Effector CD8-positive, alpha-beta T cell (primary cell): Measurements from ENCODE around the gene ARAP2.
"Not testable (repeated sequence)": the region's sequence is repeated elsewhere in the genome, so short reads cannot be mapped to it uniquely, and the experiment has no call there.

Source experiments
- DNase-seq: peaks from one replicate; lab custom pipeline; 2025; lab: John Stamatoyannopoulos, UW

ARAP2 gene

DNA sequence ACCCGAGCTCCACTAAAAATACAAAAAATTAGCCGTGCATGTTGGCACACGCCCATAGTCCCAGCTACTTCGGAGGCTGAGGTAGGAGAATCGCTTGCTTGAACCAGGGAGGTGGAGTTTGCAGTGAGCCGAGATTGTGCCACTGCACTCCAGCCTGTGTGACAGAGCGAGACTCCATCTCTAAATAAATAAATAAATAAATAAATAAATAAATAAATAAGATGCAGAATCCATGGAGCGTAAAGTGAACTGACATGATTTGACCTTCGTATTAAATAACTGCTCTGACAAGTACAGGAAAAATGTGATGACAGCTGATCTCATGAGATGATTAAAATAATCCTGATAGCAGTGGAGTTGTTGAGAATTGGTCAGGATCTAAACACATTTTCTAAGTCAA, 62.0 kb downstream of the ARAP2 start:
- DNase-seq = not testable (repeated sequence)

GRCh38 chr4:36180206-36180605, 64.1 kb downstream of the ARAP2 start:
- DNase-seq = no peak

DNA sequence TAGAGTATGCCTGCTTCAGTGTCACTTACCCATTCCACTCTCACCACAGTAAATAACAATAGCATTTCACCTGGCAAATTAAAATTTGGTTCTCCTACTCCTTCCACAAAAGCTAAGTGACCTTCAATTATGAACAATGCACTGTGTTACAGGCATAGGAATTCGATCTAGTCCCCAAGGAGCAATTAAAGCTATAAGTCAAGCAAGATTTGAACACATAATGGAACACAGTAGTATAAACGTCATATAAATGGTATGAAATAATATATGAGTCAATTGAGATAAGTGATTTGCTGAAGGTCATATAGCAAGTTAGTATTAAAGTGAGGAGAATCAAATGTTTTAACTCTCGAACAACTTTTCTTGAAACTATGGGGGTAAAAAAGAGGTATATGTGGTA, 65.8 kb downstream of the ARAP2 start:
- no peak for DNase-seq

DNA sequence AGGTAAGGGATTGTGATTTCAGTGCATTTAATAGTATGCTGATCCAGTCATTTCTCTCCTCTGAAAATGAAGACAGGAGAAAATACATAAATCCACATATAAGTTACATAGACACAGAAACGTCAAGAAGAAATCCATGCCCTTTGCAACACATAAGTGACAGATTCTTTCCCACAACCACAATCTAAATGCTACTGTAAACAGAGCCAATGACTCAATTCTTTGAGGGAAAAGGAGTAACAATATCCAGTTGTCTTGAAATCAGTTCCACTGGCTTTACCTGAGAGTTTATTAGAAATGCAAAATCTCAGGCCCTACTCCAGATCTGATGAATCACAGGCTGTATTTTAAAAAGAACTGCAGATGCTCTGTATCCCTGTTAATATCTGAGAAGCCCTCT, 66.4 kb downstream of the ARAP2 start:
- no peak for DNase-seq

- DNase-seq = no peak
Observed at GRCh38 chr4:36174570-36174969, 69.7 kb downstream of the ARAP2 start.

DNA sequence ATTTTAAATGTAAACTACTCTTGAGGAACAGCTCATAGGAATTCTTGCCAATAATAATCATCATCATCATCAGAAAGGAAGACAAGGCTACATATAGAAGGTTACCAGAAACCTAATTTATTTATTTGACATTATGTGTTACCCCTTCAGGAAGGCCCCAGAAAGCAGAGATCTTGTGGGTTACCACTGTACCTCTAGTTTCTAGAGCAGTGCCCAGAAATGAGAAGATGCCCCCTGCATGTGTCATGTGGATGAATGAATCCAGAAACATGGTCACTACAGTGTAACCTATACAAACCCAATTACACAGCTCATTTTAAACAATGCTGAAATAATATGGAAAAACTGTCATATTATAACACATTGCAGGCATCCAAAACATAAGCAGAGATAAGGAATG, 70.4 kb downstream of the ARAP2 start:
- no peak for DNase-seq

GRCh38 chr4:36172656-36173055, 71.7 kb downstream of the ARAP2 start:
- DNase-seq = no peak

DNA sequence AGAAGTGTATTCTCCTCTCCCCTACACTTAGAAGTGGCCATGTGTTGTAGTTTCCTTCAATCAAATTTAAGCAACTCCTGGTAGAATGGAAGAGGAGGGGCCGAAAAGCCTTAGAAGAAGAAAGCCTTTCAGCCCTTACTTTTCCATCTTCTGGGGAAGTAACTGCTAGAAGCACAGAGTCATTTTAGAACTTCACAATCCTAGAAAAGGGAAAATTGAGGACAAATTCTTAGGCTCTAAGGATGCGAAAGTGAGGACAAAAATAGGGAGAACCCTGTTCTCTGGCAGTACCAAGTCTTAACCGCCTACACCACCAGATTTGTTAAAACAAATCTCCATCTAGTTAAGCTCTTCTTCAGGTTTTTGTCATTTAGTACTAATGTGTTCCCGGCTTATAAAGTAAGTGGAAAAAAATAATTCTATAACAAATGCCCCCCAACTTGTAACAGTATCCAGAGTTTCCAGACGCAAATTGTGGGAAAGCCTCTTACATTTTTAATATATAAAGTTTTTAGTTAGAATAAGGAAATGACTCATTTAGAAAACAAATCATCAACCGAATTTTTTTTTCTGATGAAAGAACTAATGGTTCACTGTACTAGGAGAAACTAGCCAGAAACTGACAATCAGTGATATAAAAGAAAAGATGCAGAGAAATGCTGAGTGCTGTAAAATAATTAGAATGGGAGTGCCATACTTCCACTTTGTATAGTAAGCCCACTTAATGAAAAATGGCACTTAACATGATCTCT, 76.0 kb downstream of the ARAP2 start:
- DNase-seq = no peak

DNA sequence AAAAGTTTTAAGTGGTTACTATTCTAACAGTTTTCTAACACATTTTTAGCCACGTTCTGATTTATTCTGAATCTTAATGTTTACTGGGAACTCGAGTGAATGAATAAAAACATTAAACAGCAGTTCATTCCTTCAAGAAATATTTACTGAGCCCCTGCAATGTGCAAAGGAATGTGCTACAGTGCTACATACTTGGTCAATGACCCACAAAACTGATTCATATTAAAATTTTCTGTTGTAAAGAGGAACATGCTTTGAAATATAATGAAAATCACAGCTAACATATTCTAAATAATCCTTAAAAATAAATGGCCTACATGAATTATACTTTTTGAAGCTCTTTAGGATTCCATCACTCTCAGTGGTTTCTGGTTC, 78.7 kb downstream of the ARAP2 start:
- DNase-seq = no peak

DNA sequence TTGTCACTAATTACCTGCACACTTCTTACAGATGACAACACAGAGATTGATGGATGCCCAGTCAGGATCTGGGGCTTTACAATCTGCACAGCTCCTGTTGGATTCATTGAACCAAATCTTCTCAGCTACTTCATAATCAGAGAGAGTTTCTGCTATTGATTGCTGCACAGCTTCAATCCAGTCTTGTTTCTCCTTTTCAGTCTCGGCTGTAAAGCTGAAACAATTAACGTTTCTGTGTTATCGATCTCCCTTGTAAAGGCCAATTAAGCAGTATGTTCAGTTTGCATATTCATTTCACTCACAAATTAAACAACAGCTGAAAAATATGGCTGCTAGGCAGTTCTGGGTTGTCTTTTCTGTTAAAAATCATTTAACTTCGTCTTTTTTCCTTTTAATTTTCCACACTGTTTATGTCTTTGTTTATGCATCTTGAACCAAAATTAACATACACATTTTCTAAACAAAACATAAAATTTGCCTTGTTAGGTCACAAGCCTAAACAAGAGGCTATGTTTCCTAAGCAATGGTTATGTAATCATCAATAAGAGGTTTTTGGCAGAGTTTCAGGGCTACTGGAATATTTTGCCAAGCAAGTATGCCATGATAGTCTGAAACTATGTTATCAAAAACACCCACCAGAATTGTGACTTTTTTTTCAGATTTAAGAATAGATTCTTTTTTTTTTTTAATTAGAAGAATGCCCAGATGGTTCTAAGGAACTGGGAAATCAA, 79.2 kb downstream of the ARAP2 start:
- DNase-seq = no peak

- no peak for DNase-seq
Observed at GRCh38 chr4:36163198-36163597, 81.1 kb downstream of the ARAP2 start.

DNA sequence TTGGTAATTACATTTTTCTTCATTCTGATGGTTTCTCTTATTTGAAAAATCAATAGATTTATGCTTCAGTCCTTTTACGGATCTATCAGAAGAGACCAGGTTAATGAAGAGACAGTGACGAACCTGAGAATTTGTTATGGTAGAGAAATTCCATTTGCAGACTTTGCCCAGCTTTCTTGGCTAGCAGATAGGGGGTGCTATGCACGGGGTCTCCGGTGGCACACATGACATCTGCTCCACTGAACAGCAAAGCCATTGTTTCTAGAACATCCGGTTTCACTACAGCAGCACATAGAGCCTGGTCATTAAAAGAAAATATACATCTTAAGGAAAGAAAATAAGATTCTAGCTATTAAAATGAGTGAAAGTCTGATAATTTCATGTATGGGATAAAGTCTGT, 85.1 kb downstream of the ARAP2 start:
- no peak for DNase-seq

GRCh38 chr4:36152735-36153134, 91.6 kb downstream of the ARAP2 start:
- no peak for DNase-seq

DNA sequence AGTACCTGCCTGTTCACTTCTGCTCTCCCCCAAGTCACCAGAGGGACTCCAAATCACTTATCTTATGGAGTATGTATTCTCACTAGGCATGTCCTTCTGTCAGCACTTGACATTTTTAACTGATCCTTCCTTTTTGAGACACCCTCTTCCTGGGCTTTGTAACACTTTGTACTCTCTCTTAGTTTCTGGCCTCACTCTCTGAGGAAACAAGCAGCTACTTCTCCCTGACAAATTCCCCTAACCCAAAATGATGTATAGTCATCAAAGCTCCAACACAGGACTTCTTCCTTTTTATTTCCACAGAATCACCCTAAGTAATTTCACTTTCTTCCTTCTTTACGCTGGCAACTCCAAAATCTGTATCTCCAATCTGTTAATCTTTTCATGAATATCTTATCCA, 101.8 kb downstream of the ARAP2 start:
- DNase-seq = no peak

DNA sequence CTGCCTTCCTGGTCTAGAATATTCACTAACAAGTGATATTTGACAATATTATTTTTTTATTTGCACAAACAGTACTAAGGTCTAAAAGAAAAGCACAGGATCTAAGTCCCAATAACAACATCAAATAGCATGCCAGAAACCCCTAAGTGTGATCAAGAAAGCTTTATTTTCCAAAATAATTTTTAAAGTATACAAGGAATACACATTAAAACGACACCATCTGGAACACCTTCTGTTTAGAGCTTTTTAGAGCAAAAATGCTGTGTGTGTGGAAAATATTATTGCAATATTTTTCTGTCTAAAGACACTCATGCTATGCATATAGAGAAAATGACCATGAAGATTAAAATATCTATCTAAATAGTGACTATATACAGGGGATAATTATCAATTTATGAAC, 103.1 kb downstream of the ARAP2 start:
- no peak for DNase-seq

GRCh38 chr4:36140421-36140820, 103.9 kb downstream of the ARAP2 start:
- no peak for DNase-seq

DNA sequence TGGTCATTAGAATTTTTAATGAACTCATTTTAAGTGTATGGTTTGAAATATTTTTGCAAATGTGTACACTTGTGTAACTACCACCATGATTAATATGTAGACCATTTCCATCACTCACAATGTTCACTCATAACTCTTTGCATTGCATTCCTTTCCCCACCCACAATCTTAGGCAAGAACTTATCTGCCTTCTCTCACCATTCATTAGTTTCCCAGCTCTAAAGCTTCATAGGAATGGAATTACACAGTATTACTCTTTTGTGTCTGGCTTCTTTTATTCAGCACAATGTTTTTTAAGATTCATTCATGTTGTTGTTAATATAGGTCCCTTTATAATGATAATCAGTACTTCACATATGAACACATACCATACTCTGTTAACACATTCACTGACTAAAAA, 106.1 kb downstream of the ARAP2 start:
- DNase-seq = no peak

GRCh38 chr4:36137336-36137735, 107.0 kb downstream of the ARAP2 start:
- no peak for DNase-seq

GRCh38 chr4:36133658-36134057, 110.7 kb downstream of the ARAP2 start:
- no peak for DNase-seq

DNA sequence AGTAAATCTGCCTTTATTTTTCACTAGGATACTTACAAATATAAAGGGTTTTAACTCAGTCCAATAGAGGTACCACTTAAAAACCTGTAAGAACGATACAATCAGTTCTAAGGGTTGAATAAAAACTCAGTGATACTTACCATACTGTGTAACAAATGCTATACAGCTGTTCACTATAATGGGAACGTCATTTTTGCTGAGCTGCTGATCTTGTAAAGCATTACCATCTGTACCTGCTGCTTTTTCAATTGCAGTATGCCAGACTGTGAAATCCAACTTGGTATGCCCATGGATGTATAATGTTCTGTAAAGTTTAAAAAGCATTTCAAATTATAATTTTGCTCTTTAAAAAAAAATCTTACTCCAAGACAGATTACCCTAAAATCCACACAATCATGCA, 111.2 kb downstream of the ARAP2 start:
- no peak for DNase-seq

DNA sequence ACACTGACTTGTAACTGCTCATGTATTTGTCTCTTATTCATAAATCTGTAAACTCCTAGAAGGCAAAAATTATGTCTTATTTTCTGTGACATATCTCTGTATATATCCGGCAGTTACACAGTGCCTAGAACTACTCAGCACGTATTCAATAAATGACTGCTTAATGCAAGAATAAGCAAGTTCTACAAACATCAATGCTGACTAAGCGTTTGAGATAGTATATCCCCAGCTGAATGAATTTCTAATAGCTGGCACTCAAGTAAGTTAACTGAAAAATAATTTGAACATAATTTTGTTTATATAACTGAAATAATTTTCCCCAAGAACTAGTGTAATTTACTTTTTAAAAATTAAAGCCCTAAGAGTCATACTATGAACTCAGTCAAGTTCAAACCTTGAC, 113.7 kb downstream of the ARAP2 start:
- DNase-seq = no peak

DNA sequence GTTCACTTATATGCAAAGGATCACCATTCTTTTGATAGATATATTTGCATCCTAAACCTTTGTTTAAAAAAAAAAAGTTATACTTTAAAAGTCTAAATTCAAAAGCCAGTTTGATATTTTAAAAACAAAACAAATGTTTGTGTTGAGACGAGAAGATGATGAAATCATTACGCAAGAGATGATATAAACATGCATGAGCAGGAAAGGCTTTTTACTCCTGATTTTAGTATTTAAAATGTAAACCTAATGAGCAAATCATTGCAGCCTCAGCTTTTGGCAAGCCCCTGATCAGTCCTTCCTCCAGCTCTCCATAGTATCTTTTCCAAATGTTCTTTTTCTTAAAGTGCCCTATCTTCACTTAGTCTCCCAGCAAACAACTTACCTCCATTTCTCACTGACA, 115.6 kb downstream of the ARAP2 start:
- DNase-seq = no peak

- no peak for DNase-seq
Observed at GRCh38 chr4:36123906-36124305, 120.4 kb downstream of the ARAP2 start.

GRCh38 chr4:36115312-36115711, 129.0 kb downstream of the ARAP2 start:
- DNase-seq = no peak
